PFSK-1 (cell line): ENCODE data around the gene B4GALNT4.

Experiments used
- FOXP2 ChIP-seq: optimal IDR thresholded peaks from 2 replicates; pipeline ENCODE3; 2011; ENCODE audit warnings: borderline replicate concordance, control low read depth, inconsistent platforms; ENCODE audit not compliant: insufficient read depth; ENCODE audit errors: extremely low read length, extremely low read depth
- POLR2AphosphoS5 ChIP-seq: IDR thresholded peaks from 2 replicates; pipeline ENCODE4 v1.6.1; 2012; ENCODE audit warnings: low read depth, mild to moderate bottlenecking, control low read depth, low read length, moderate library complexity
- SIN3A ChIP-seq: IDR thresholded peaks from 2 replicates; pipeline ENCODE4 v1.6.1; 2012; ENCODE audit warnings: mild to moderate bottlenecking, low read length, moderate library complexity, borderline replicate concordance; ENCODE audit not compliant: insufficient read depth
- TAF1 ChIP-seq: IDR thresholded peaks from 2 replicates; pipeline ENCODE4 v1.6.1; 2012; ENCODE audit warnings: low read length, control low read depth, borderline replicate concordance; ENCODE audit not compliant: insufficient read depth
- TF ChIP-seq, protein P1 (sequence below), 2 experiments: IDR thresholded peaks; 2 replicates each; pipeline versions ENCODE4 v1.6.1 to v1.8.0; 2011 to 2012; ENCODE audit warnings: low read depth in 2 of 2, low read length in 2 of 2, control low read depth in 1 of 2, inconsistent platforms in 1 of 2, mild to moderate bottlenecking in 1 of 2, moderate library complexity in 1 of 2; ENCODE audit not compliant: insufficient read depth in 1 of 2

DNA sequence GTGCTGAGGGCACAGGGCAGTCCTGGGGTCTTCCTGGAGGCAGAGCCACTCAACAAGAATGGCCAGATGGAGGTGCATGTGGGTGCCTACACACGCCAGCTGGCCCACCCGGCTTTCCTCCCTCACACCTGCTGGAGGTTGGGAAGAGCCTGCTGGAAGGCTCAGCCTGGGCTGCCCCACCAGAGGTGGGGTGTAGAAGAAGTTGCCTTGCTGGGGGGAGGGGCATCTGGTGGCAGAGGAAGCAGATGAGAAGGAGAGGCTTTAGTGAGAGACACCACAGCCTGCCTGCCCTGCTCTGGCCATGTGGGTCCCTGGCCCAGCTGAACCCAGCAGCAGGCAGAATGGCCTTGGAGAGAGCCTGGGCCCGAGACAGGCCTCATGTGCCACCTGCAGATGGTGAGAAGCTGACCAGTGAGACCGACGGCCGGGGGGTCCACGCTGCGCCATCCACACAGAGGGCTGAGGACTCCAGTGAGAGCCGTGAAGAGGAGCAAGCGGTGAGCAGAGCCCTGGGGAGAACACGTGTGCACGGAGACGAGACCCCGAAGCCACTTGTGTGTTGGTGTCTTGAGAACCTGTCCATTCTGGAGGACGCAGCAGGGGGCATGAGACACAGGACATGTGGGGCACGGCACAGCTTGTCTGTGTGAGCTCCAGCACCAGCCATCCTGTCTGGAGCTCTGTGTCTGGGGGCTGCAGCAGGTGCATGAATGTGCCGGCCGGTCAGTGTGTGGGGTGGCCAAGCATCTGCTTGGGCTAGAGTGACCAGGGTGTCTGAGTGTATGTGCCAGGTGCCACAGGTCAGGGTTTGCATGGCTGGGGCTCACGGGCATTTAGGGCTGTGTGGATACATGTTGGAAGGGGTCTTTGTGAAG lies 2.7 kb downstream of the B4GALNT4 start:
- TF ChIP-seq, protein P1, sequence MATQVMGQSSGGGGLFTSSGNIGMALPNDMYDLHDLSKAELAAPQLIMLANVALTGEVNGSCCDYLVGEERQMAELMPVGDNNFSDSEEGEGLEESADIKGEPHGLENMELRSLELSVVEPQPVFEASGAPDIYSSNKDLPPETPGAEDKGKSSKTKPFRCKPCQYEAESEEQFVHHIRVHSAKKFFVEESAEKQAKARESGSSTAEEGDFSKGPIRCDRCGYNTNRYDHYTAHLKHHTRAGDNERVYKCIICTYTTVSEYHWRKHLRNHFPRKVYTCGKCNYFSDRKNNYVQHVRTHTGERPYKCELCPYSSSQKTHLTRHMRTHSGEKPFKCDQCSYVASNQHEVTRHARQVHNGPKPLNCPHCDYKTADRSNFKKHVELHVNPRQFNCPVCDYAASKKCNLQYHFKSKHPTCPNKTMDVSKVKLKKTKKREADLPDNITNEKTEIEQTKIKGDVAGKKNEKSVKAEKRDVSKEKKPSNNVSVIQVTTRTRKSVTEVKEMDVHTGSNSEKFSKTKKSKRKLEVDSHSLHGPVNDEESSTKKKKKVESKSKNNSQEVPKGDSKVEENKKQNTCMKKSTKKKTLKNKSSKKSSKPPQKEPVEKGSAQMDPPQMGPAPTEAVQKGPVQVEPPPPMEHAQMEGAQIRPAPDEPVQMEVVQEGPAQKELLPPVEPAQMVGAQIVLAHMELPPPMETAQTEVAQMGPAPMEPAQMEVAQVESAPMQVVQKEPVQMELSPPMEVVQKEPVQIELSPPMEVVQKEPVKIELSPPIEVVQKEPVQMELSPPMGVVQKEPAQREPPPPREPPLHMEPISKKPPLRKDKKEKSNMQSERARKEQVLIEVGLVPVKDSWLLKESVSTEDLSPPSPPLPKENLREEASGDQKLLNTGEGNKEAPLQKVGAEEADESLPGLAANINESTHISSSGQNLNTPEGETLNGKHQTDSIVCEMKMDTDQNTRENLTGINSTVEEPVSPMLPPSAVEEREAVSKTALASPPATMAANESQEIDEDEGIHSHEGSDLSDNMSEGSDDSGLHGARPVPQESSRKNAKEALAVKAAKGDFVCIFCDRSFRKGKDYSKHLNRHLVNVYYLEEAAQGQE (IDR thresholded peaks at IDR 0.05; ENCODE audit: insufficient read depth in 1 of 2, low read depth in 2 of 2, low read length in 2 of 2): no peak
- TF ChIP-seq POLR2AphosphoS5 (no peak), FOXP2 (no peak), TAF1 (no peak), SIN3A (no peak)
